ENCODE data around the gene GON4L.
"Not testable (repeated sequence)": the region's sequence is repeated elsewhere in the genome, so short reads cannot be mapped to it uniquely, and the experiment has no call there.

Gene GON4L

DNA sequence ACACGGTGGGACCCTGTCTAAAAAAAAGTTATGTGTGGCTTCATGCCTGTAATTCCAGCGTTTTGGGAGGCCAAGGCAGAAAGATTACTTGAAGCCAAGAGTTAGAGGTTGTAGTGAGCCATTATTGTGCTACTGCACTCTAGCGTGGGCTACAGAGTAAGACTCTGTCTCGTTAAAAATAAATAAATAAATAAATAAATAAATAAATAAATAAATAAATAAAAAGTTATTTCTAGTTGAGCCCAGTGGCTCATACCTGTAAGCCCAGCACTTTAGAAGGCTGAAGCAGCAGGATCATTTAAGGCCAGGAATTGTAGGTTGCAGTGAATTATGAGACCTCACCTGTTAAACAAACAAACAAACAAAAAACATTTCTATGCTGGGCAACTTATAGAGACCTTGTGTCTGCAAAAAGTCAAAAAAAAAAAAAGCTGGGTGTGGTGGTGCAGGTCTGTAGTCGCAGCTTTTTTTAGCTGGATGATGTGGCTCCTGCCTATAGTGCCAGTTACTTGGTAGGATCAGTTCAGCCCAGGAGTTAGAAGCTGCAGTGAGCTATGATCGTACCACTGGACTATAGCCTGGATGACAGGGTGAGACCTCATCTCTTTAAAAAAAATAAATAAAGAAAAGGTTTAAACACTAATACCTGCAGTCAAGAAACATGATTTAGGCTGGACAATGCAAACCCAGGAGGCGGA is 25.6 kb downstream of the GON4L start:
- no peak for DNase-seq (ENCODE audit: low spot score)

DNA sequence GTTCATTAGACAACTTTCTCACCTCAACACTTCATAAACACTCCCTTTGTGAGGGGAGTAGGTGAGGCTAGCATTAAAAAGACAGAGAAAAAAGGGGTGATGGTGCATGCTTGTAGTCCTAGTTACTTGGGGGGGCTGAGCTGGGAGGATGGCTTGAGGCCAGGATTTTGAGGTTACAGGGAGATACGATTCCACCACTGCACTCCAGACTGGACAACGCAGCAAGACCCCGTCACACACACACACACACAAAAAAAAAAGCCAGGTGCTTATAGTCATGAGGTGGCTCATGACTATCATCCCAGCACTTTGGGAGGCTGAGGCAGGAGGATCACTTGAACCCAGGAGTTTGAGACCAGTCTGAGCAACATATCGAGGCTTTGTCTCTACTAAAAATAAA is 29.6 kb downstream of the GON4L start:
- DNase-seq (ENCODE audit: low spot score), result no peak

DNA sequence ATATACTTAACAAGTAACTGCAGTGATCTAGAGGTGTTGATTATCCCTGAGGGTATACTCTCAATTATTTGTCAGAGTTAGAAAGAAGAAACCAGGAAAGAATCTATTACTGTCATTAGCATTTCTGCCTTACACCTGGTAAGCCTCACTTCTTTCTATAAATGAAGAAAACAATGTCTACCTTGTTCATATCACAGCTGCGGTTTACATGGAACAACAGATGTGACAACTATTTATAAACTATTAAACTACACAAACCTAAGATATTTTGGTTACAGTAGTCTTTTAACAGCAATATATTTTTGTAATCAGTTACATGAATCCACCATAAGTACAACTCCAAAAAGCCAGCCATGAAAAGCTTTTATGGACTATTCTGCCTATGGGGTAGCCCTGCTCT is 40.7 kb downstream of the GON4L start:
- no peak for DNase-seq (ENCODE audit: low spot score)

DNA sequence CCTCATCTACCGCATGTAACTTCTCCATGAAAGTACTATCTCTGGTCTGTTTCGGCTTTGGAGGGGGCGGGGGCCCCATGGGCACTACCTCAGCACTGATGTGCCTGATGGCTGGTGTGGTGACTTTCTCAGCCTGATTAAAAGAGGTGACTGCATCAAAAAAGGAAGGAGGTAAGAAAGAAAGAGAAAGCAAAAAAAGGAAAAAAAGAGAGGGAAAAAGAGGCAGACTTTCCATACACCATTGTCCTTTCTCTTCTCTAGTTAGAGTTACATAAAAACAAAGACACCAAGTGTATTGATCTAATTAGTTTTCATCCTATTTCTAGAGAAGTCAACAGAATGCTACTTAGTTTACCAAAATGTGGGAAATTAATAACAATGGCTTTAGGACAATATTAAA is 43.3 kb downstream of the GON4L start:
- no peak for DNase-seq (ENCODE audit: low spot score)

DNA sequence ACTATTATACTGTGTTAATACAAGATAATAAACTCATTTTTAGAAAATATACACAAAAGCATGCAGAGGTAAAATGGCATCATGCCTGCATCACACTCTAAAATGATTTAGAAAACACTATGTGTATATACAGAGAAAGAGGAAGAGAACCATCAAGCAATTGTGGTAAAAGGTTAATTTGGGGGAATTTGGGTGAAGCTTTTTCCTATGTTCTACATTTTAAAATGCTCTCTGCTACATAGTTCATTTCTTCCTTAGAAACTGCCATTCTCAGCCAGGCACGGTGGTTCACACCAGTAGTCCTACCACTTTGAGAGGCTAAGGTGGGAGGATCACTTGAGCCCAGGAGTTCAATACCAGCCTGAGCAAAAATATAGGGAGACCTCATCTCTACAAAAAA is 44.1 kb downstream of the GON4L start:
- DNase-seq (ENCODE audit: low spot score), result no peak

DNA sequence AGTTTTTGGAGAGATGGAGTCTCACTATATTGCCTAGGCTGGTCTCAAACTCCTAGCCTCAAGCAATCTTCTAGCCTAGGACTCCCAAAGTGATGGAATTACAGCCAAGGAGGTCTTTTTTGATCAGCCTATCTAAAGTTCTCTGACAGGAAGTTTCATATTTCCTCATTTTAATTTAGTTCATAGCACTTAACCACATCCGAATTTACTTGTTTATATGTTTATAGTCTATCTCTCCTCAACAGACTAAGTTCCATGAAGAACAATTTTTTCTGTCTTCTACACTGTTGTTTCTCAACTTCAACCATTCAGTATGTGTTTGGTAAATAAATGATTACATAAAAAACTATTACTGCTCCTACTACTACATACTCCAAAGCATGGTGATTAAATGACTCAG is 47.9 kb downstream of the GON4L start:
- DNase-seq (ENCODE audit: low spot score), result no peak

DNA sequence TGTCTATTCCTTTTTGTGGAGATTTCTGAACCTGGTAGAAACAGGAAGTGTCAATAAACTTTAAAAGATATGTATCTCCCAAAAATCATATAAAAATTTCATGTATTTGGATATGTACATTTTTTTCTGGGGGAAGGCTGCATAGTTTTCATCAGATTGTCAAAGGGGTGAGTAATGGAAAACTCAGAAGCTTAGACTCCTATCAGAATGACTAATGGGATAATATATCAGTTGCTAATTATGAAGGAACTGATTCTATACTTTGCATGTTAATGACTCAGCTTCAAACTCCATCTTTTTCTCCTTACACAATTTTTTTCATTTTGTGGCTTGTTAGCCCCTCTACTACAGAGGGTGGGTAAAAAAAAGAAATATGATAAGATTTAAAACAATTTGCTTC is 55.9 kb downstream of the GON4L start:
- DNase-seq (ENCODE audit: low spot score), result no peak

DNA sequence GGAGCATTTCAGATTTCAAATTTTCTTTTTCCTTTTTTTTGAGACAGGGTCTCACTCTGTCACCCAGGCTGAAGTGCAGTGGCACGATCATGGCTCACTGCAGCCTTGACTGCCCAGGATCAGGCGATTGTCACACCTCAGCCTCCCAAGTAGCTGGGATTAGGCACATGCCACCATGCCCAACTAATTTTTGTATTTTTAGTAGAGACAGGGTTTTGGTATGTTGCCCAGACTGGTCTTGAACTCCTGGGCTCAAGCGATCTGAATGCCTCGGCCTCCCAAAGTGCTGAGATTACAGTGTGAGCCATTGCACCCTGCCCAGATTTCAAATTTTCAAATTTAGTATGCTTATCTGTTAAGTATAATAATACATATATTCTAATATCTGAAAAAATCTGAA is 61.4 kb downstream of the GON4L start:
- not testable (repeated sequence) for DNase-seq (ENCODE audit: low spot score)

DNA sequence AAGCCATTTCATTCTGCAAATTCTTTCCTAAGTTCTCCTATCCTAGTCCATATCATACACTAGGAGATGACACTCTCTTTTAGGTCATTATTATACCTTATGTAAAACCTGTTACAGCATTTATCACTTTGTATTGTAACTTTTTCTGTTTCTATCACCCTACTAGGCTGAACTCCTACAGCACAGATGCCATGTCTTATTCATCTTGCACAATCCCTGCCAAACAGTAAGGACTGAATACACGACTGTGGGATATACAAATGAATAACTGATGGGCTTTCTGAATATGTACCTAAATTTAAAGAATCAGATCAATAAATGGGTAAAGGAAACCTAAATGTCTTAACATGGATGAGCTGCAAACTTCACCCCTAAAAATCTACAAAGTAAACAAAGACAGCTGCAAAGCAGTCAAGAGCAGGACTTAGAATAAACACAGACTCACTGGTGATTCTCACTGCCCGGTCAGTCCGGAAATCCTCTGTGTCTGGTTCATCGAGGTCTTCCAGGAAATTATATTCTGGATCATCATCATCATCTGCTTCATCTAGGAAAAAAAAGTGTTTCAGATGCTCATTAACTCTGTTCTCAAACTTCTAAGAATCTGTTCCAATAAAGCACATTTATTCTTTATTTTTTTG is 62.3 kb downstream of the GON4L start:
- no peak for DNase-seq (ENCODE audit: low spot score)

DNA sequence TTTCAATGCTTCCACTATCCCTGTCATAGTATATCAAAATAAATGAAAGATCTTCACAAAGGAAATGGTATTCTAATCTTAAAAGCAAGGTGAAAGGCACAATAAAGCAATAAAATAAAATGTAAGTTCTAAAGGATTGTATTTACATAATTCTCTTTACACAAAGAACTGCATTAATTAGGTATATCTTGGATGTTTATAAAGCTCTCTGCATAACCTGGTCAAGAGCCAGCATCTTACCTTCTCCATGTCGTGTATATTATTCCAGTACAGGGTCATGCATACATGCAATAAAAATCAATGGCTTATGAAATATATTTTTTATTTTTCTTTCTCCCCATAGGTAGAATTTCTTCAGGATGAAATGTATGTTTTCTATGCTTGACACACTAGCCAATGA is 63.8 kb downstream of the GON4L start:
- no peak for DNase-seq (ENCODE audit: low spot score)

DNA sequence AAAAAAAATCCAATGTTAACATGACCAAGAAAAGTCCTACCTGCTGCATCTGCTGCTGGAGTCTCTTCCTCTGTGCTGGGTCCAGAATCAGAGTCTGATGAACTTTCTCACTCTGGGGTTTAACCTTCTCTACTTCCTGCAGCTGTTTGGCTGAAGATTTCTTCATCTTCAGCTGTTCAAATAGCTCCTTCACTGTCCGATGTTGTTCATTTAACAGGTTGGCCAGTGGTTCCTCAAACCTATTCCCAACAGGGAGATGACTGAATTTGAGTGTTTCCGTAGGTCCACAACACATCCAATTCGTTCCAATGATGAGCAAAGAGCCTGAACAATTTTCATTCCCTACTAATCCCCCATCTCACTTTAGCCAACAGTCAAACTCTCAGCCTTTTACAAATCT is 79.4 kb downstream of the GON4L start:
- DNase-seq (ENCODE audit: low spot score), result no peak

DNA sequence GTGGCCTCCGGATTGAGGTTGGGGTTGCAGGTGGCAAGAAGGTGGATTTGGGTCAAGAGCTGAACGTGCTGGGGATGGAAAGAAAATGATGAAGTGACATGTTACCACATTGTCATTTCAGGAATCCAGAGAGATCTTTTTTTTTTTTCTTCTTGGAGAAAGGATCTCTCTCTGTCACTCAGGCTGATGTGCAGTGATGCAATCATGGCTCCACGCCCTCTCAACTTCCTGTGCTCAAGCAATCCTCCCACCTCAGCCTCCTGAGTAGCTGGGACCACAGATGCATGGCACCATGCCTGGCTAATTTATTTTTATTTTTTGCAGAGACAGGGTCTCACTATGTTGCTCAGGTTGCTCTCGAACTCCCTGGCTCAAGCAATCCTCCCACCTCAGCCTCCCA is 80.6 kb downstream of the GON4L start:
- DNase-seq (ENCODE audit: low spot score), result no peak

DNA sequence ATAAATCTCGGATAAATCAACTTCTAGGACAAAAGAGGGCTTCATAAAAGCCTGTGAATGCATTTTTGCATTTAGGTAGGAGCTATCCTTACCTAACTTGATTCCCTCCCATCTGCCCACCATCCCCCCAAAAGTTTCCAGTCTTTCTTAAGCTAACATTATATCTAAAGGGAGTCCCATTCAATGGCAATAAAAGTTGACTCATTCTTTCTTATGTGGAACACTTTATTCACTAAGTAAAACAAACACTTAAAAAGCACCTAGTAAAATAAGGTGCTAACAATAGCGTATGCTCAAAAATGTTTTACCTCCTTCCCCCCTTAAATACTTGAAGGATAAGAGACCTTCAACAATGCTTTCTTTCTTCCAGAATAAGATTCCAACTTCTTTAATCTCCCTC is 83.8 kb downstream of the GON4L start:
- DNase-seq (ENCODE audit: low spot score), result no peak

DNA sequence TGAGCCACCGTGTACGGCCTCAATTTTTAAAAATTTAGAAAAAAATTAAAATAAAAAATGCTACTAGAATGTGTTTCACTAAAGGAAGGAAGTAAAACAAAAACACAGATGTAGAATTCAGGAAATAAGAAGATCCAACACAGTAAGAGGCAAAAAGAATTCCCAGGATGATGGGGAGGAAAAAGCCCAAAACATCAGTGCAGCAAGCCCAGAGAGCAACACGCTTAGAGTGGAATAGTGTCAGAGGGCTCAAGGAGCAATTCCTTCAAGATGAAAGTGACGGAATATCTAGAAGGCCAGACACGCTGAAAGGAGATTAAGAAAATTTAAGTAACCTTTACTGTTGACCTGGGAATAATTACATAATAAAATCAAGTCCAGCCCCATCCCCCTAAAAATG is 87.8 kb downstream of the GON4L start:
- no peak for DNase-seq (ENCODE audit: low spot score)

DNA sequence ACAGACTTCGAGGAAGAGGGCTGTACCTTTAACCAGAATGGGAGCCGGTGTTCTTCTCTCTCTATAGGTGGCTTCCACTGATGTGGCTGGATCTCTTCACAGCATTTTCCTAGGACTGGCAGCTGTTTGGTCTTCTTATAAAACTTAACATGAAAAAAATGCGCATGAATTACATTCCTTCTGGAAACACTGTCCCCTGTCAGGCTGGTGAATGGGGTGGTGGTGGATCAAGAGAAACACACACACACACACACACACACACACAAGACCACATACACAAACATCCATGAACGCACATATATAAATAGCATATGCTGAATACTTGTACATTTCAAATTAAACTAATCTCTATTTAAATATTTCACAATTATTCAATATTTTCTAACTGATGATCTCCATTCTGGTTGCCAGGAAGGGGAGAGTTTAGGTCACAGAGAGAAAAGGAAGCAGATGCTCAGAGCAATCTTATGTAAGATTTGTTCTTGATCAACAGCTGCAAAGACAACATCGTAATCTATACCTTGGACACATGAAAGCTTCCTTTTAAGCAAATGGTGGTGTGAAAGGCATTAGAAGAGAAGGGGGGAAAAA is 89.5 kb downstream of the GON4L start:
- not testable (repeated sequence) for DNase-seq (ENCODE audit: low spot score)

DNA sequence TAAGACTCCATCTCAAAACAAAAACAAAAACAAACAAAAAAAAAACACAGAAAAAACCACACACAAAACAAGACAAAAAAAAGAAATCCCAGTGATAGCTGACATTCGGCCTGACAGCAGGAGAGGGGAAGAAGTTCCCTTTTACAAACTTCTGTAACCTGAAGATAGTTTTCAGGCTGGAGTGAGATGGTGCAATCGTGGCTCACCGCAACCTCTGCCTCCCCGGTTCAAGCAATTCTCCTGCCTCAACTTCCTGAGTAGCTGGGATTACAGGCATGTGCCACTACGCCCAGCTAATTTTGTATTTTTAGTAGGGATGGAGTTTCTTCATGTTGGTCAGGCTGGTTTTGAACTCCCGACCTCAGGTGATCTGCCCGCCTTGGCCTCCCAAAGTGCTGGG is 93.0 kb downstream of the GON4L start:
- not testable (repeated sequence) for DNase-seq (ENCODE audit: low spot score)

DNA sequence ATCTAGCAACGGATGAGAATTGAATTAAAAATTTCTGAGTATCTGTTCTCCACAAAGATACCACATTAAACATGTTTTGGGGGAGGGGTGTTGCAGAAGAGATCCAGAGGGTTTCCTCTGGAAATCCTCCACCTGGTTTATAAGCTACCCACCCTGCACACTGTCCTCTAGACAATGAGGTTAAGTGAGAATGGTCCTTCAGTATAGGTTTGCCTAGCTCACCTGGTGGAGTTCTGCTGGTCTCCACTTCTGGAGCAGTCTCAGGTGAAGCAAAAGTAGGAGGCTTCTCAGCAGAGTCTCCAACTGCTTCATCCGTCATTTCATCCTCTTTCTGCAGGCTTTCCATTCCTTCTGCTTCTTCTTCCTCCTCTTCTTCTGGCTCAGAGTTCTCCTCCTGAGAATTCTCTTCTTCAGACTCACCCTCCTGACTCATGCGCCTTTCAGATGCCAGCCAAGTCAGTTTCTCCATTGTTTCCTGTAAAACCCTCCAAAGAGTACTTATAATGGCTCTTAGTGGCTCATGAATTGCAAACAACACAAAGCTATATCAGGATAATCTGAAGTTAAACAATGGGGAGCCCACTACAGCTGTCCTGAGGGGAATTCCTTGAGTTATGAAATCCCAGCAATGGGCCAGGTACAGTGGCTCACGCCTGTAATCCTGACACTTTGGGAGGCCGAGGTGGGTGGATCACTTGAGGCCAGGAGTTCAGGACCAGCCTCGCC is 93.8 kb downstream of the GON4L start:
- DNase-seq (ENCODE audit: low spot score), result peak; percentile 15

DNA sequence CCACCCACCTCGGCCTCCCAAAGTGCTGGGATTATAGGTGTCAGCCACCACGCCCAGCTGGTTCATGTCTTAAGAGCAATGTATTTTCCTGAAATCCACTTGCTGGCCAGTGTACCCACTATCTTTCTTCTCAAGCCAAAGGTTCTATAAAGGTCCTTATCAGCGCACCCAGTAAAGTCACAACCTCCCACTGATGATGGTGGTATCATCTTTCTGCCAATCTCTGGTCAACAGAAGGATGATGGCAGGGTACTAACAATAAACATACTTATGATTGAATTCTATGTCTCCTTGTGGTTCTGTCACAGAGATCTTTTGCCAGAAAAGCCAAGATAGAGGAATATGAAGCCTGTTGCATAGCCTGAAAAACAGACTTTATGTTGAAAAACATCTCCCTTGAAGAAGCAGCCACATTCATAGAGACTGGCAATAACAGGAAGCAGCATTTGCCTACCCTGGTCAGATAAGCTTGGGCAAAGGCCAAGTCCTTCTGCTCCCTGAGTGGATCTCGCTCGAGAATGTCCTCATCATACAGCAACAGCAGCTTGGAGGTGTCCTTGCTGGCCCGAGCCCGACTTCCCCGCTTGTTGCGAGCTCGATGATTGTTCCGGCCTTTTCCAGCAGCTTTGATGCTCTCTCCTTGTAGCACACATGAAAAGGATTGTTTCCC is 95.1 kb downstream of the GON4L start:
- no peak for DNase-seq (ENCODE audit: low spot score)

DNA sequence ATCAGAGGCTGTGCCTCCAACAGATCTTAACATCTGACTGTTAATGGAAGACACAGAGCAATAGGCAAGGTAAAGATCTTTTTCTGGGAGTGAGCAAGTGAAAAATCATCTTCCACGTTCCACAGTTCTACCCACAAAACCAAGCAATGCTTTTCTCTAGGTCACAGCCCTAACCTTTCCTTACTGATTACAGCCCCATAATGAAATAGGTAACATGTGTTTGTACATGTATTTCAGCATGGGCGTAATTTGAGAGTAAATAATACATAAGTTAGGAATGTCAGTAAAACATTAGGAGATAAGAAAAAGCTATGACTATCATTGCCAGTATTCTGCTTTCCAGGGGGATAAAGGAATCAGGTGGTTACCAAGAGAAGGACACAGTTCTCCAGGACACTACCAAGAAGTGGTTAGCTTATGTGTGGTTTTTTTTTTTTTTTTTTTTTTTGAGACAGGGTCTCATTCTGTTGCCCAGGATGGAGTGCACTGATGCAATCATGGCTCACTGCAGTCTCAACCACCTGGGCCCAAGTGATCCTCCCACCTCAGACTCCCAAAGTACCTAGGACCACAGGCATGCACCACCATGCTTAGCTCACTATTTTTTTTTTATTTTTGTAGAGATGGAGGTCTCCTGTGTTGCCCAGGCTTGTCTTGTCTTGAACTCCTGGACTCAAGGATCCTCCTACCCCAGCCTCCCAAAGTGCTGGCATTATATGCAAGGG is 96.1 kb downstream of the GON4L start:
- DNase-seq (ENCODE audit: low spot score), result no peak

DNA sequence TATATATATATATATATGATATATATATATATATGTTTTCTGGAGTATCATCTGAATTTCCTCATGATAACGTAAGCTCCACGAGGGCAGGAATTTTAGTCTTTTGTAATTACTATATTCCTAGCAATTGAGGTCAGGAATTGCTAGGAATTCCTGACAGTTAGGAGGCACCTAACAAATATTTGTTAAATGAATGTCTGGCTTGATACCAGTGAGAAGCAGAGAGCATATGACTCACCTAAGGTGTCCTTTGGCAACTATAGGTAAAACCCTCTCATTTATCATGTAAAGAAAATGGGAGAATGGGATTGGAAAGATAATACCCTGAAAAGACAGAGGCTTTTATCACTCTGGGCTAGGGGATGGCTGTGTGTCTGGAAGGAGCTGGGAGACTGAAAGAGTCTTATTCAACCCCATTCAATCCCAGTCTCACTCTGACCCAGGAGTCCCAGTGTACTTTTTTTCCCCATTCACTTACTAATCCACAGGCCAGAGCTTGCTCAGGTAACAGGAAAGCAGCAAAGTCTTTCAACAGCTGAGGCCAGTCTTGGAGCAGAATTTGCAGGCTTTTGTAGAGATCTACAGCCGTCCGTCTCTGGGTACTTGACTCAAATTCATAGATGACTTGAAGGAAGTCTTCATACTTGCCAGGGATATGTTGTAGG is 96.9 kb downstream of the GON4L start:
- no peak for DNase-seq (ENCODE audit: low spot score)

DNA sequence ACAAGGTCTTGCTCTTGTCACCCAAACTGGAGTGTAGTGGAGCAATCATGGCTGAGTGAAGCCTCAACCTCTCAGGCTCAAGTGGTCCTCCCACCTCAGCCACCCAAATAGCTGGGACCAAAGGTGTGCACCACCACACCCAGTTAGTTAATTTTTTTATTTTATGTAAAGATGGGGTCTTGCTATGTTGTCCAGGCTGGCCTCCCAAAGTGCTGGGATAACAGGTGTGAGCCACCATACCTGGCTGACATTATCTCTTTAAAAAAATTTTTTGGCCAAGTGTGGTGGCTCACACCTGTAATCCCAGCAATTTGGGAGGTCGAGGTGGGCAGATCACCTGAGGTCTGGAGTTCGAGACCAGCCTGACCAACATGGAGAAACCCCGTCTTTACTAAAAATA is 98.0 kb downstream of the GON4L start:
- DNase-seq (ENCODE audit: low spot score), result not testable (repeated sequence)

Data from cerebellar cortex (tissue), 1 donor.